ENCODE results near the gene ZSCAN30. TPM values are rescaled to one million over a fixed set of nuclear protein-coding genes. Genes with fewer than 3 reads are reported as not detected.

Gene ZSCAN30
- polyA plus RNA-seq, 1 donor from 2014 or later: 30.6 TPM

GRCh38 chr18:35276267-35276666 is 13.8 kb downstream of the ZSCAN30 start (continued):
- TF ChIP-seq EP300 (conservative IDR thresholded peaks at IDR 0.05; ENCODE audit: poor library complexity, severe bottlenecking): no peak
- TF ChIP-seq RAD21 (conservative IDR thresholded peaks at IDR 0.05): no peak

- Histone ChIP-seq H3K27me3 (ENCODE audit: insufficient read depth, low read depth, low read length) (no peaks in the 10 kb centered on the region), H3K36me3 (ENCODE audit: insufficient read depth, low read length) (peaks cover 8% of the 10 kb centered on the region), H3K79me2 (replicated peaks; ENCODE audit: insufficient read depth, low read length) (no peaks in the 10 kb centered on the region), H4K20me1 (ENCODE audit: insufficient read depth) (no peaks in the 10 kb centered on the region), H3K27ac (ENCODE audit: low read length) (no peak overlapping the region), H3K9me3 (ENCODE audit: low read length) (peaks cover 5% of the 10 kb centered on the region), H3K4me2 (ENCODE audit: low read length) (no peak overlapping the region), H3K4me3 (ENCODE audit: low read length) (no peak overlapping the region), H3F3A (ENCODE audit: insufficient read depth, low read length, poor library complexity, severe bottlenecking) (no peaks in the 10 kb centered on the region), H3K9me2 (ENCODE audit: insufficient read depth, low read length) (no peaks in the 10 kb centered on the region), H2AFZ (ENCODE audit: low read depth, low read length) (no peak overlapping the region), H3K9ac (ENCODE audit: low read length) (no peak overlapping the region)
- TF ChIP-seq REST (IDR thresholded peaks at IDR 0.05; ENCODE audit: borderline replicate concordance) (no peak), CTCF (IDR thresholded peaks at IDR 0.05; ENCODE audit: poor library complexity, severe bottlenecking) (no peak), EP300 (conservative IDR thresholded peaks at IDR 0.05; ENCODE audit: poor library complexity, severe bottlenecking) (no peak), MXI1 (conservative IDR thresholded peaks at IDR 0.05; ENCODE audit: poor library complexity, severe bottlenecking) (no peak), EZH2 (IDR thresholded peaks at IDR 0.05; ENCODE audit: borderline replicate concordance, insufficient read depth, low read length, poor library complexity, severe bottlenecking) (no peak), RAD21 (conservative IDR thresholded peaks at IDR 0.05) (no peak), TAF1 (IDR thresholded peaks at IDR 0.05; ENCODE audit: low read depth) (no peak), POLR2AphosphoS5 (IDR thresholded peaks at IDR 0.05) (no peak)
These were observed 18.4 kb downstream of the ZSCAN30 start for GRCh38 chr18:35271656-35272055.

GRCh38 chr18:35268821-35269220 is 21.2 kb downstream of the ZSCAN30 start:
- TF ChIP-seq RAD21 (conservative IDR thresholded peaks at IDR 0.05) (no peak), POLR2AphosphoS5 (IDR thresholded peaks at IDR 0.05) (no peak), EZH2 (IDR thresholded peaks at IDR 0.05; ENCODE audit: borderline replicate concordance, insufficient read depth, low read length, poor library complexity, severe bottlenecking) (no peak), TAF1 (IDR thresholded peaks at IDR 0.05; ENCODE audit: low read depth) (no peak)
- Histone ChIP-seq H3F3A (ENCODE audit: insufficient read depth, low read length, poor library complexity, severe bottlenecking) (no peaks in the 10 kb centered on the region), H4K20me1 (ENCODE audit: insufficient read depth) (no peaks in the 10 kb centered on the region)

More at GRCh38 chr18:35268821-35269220, 21.2 kb downstream of the ZSCAN30 start:
- H3K36me3 ChIP-seq (ENCODE audit: insufficient read depth, low read length): peaks cover 11% of the 10 kb centered on the region
- peaks cover 5% of the 10 kb centered on the region for H3K9me3 ChIP-seq (ENCODE audit: low read length)
- no peaks in the 10 kb centered on the region for H3K9me2 ChIP-seq (ENCODE audit: insufficient read depth, low read length)
- H3K9ac ChIP-seq (ENCODE audit: low read length): no peak overlapping the region
- no peaks in the 10 kb centered on the region for H3K27me3 ChIP-seq (ENCODE audit: insufficient read depth, low read depth, low read length)
- H3K79me2 ChIP-seq (replicated peaks; ENCODE audit: insufficient read depth, low read length): no peaks in the 10 kb centered on the region
- H3K27ac ChIP-seq (ENCODE audit: low read length): no peak overlapping the region
- H3K4me3 ChIP-seq (ENCODE audit: low read length): no peak overlapping the region
- H3K4me2 ChIP-seq (ENCODE audit: low read length): no peak overlapping the region
- no peak overlapping the region for H2AFZ ChIP-seq (ENCODE audit: low read depth, low read length)

Data from neural cell (in vitro differentiated cells).